Hematopoietic multipotent progenitor cell treated with erythropoietin and hydrocortisone succinate and interleukin-3 and kit ligand, for 17 days (in vitro differentiated cells): ENCODE data around the gene NAT8L.

Experiments used
- DNase-seq: peaks from one replicate; pipeline ENCODE4 v3.0.0-alpha.2; 2015; ENCODE audit warnings: low spot score

The NAT8L gene

DNA sequence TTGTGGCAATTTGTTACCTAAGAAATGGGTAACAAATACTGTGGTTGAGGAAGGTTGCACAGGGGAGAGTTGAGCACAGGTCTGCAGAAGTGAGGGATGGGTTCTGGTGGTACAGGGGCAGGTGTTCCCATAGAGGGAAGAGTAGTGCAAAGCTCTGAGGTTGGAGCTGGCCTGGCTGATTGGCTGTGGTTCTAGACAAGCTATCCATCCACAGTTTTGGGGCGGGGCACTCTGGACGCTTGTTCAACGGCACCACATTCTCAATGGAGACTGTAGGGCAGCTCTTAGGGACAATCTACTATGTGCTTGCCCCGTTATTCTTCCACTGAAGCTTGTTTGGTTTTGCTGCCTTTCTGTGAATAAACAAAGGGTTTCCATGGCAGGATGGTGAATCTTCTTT, 35.4 kb downstream of the NAT8L start:
- DNase-seq: no peak

DNA sequence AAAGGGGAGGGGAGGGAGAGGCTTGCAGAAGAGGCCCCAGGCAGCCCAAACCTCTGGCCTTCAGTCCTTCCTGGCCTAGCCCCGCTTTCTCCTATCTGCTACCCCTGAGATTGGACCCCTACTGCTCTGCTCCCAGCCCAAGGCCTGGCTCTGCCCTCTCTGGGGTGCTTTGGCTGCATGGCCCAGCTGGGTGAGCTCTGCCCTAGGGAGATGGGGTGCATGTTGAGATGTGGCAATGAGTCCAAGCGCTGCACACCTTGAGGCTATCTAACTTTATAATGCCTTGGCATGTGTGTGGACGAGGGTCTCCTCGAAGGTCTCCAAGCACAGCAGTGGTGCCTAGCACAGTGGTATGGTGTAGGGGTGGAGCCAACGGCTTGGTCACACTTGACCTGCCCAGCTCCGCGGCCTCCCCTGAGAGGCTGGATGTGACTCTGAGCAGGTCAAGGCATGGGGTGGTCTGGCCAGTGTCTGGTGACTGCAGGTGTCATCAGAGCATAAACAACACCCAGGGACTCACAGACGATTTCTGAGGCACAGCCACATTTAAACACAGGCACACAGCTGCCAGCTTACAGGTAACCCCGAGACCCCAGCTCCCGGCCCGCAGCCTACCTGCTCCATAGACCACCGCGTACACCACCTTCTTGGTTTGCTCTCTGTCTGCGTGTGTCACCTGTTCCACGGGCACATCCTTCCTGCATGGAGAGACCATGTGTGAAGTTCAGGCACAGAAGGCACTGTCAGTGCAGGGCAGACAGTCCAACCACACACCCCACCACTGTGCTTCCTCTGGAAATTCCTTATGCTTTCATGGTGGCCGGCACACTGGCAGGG, 36.3 kb downstream of the NAT8L start:
- no peak for DNase-seq

DNA sequence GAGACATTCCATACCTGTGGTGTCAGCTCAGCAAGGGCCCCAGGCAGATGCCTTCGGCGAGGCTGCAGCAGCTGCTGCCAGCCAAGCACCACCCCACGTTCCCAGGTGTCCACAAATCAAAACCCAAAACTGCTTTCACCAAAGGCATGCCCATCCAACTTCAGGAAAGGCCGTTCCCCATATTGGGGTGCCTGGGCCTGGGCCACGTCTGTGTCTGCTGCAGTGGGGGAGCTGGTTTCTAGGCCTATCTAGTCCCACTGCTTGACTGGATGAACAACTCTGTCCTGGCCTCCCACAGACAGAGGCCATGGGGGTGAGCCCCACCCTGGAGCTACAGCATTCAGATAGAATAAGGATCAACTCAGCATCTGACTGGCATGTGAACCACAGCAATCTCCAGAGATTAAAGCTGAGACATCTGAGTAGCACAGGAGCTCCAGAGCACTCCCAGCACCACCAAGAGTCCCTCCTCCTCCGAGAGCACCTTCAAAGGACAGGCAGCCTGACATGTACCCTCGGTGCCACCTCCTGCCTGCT, 37.0 kb downstream of the NAT8L start:
- DNase-seq: no peak

DNA sequence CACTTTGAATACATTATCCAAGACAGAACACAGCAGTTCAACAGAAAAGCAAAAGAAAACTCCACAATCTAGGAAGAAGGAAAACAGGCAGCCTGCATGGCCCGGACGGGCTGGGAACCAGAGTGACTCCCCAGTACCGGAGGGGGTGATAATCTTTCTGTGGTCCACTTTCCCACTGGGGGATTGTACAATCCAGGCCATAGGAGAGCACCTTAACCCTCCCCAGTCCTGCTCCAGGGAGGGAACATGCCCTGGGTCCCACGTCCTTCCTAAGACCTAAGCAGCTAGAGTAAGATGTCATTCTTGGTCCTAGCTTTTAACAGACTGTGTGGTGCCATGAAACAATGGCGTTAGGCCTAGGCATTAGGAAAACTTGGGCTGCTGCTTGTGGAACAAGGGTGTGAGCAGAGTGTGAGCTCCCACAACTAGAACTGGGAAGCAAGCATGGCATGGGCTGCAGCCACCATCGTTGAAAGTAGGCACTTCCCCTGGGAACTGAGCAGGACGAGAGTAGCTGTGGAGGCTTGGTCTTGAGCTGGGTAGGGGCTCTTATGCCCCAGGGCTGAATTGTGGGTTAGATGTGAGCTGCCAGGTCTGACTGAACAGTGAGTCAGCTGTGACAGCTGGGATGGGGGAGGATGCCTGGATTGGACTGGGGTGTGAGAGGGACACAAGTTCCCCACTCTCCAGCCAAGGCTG, 42.4 kb downstream of the NAT8L start:
- DNase-seq: no peak

DNA sequence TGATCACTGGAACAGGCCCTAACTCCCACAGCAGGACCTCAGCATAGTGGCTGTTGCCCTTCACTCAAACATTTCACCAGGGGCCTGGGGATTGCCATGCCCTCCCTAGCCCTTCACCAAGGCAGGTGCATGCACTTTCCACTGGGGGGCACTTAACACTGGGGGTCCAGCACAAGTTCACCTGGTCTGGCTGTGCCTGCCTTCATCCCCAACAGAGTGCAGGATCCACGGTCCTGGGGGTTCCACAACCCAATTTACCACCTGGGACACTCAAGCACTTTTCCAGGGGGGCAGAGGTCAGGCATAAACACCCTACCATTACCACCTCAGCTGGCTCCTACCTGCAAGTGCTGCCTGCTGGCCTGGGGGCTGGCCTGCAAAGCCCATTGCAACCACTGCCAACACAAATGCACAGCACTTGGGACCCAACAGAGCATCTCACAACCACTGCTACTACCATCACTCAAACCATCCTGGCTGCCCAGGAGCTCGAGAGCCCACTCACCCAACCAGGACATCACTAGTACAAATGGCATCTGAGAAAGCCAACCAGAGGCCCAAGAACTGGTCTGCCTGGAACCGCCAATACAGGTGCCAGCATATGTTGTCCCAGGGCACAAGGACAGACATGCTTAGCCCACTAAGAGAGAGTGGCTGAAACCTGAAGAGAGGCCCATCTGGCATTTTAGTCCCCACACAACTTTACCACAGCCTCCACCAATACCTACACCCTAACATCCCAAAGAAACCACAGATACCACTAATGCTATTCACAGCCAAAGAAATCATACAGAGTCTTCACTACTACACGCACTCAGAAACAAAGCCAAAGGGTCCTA, 43.1 kb downstream of the NAT8L start:
- DNase-seq: no peak

DNA sequence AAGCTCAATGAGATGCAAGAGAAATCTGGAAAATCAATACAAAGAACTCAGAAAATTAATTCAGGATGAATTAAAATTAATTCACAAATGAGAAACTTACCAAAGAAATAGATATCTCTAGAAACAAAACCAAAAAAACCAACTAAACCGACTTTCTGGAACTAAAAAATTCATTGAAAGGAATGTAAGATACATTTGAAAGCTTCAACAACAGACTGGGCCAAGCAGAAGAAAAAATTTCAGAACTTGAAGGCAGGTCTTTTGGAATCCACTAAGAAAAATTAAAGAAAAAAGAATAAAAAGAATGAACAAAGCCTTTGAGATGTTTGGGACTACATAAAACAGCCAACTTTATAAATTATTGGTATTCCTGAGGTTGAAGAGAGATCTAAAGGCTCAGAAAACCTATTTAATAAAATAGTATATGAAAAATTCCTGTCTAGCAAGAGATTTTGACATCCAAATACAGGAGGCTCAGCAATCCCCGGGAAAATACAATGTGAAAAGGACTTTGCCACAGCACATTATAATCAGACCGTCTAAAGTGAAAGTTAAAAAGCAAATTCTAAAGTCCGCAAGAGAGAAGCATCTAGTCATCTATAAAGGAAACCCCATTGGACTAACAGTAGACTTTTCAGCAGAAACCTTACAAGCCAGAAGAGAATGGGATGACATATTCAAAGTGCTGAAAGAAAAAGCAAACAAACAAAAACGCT, 44.2 kb downstream of the NAT8L start:
- DNase-seq: no peak

DNA sequence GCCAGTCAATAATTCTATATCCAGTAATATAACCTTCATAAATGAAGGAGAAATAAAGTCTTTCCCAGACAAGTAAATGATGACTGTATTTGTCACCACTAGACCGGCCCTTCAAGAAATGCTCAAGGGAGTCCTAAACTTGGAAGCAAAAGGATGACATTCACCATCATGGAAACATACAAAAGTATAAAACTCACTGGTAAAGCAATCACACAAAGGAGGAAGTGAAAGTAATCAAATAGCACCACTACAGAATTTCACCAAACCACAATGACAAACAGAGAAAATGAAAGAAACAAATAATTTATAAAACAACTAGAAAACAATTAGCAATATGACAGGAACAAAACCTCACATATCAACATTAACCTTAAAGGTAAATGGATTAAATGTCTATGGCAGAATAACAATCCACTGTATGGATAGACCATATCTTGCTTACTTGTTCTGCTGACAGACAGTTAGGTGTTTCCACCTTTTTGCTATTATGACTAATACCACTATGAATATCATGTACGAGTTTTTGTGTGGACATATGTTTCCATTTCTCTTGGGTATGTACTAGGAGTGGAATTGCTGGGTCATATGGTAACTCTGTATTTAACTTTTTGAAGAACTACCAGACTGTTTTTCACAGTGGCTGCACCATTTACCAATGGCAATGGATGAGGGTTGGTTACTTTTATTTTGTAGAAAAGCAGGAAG, 44.9 kb downstream of the NAT8L start:
- DNase-seq: no peak

DNA sequence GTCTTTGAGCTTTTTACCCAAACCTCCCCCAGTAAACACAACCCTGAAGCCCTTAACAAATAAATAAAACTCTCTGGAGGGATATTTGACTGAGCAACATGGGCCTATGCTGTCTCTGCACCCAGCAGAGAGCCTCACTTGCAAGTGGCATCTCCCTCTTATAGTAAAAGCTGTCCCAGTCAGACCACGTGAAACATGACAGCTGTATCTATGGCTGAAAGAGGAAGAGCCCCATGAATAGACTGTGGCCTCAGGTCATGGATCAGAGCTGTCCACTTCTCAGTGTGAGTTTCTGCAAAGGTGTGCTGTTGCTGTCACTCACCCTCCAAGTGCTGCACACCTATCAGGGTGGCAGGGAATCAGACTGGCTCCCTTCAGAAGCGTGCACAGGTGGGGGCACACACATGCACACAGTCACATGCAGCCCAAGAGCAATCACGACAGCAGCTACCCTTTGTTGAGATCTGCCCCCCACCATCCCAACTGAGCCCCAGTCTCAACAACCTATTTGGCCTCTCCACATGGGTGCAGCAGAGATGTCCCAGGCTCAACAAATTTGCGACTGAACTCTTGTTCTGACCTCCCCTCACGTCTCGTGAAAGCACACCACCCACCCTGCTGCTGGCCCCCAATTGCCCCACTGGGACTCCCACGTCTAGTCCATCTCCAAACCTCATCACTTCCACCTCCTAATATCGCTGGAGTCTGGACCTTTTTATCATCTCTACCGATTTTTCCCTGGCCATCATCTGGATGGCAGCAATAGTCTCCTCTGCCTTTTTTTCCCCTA, 45.6 kb downstream of the NAT8L start:
- no peak for DNase-seq

DNA sequence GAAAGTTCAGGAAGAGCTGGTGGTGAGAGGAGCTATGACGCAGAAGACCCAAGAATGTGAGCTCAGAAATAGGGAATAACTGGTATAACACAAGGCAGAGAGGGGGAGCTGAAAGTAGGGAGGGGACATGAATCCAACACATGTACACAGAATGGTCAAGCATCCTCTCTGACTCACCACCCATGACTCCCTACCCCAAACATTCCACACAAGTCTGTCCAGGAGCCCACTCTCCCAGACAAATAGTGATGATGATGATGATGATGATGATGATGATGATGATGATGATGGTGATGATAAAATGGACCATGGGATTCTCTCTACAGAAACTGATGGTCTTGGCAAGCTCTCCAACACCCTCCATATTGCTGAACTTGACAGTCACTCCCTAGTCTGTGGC, 46.4 kb downstream of the NAT8L start:
- DNase-seq: no peak

DNA sequence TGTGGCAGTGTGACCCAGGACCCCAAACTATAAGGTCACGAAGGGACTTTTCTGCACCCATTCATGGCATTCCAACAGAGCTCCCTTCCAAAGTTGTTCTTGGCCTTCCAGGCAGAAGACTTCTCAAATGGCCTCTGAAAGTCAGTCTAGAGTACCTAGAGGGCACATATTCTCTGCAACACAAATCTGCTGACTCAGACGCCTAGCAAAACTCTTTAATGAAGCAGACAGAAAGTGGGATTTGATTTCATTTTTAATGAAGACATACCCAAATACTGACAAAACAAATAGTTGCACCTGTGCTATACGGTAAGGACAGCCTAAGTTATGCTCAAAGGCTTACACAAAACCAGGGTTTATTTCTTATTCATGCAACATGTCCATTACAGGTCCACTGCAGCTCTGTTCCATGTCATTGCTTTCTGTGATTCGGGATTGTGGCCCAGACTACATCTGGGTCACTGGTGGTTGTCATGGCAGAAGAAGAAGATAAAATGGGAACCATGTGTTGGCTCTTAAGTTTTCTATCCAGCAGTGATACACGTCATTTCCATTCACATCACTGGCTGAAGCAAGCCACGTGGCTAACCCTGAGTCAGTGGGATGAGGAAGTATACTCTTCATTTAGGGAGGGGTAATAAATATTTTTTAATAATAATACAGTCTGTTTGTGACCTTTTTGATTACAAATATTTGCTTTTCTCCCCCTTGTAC, 57.7 kb downstream of the NAT8L start:
- no peak for DNase-seq
